HepG2 (cell line): Measurements from ENCODE around the gene DDX31. TPM values are rescaled to one million over a fixed set of nuclear protein-coding genes. Genes with fewer than 3 reads are reported as not detected.
A peak's percentile ranks its signal among the peaks of the same experiment; 100 is the strongest.

ENCODE experiments used
- ATAC-seq: fragments of 200-7000 bp; cut with Tn5 transposase; 3 replicates; pipeline ENCODE4 v1.9.1; 2020; ENCODE audit warnings: mild to moderate bottlenecking, moderate library complexity
- BruUV-seq: library from RNA; stranded (reverse); fragments of 400-500 nt; replicated peaks from 2 replicates; lab custom pipeline; 2021; lab: Mats Ljungman, UMichigan
- CTCF ChIA-PET: fragments of 300-600 bp; formaldehyde crosslinking; extraction: SDS; loops from one replicate; lab custom pipeline; 2021; ENCODE audit warnings: low total read pairs, inconsistent platforms, low intra/inter-chr PET ratio; lab: Yijun Ruan, JAX
- POLR2A ChIA-PET: fragments of 350-600 bp; sonication (Branson Sonifier 250); formaldehyde crosslinking; loops from one replicate; lab custom pipeline; 2020; ENCODE audit warnings: antibody characterized with exemption, inconsistent platforms; lab: Yijun Ruan, JAX
- DNase-seq: peaks from one replicate; pipeline ENCODE4 v3.0.0-alpha.2; 2015; ENCODE audit warnings: low spot score
- FAIRE-seq: peaks from 3 replicates; lab custom pipeline; 2011; peaks lifted over from hg19 to GRCh38; lab: Jason Lieb, UNC
- H2AFZ ChIP-seq: one replicate; pipeline ENCODE4 v1.6.1; 2011; ENCODE audit warnings: low read length, inconsistent platforms
- H3K27ac ChIP-seq: fragments of 300-600 bp; 3 replicates; pipeline ENCODE4 v1.8.0; 2011; ENCODE audit warnings: mixed run types, mild to moderate bottlenecking, mixed read lengths, low read length, inconsistent platforms; ENCODE audit not compliant: insufficient read depth; ENCODE audit errors: extremely low read length
- H3K27me3 ChIP-seq, 2 experiments: fragments of 200-600 bp in 1 of 2; 2 replicates in 1 of 2; 3 replicates in 1 of 2; pipeline versions ENCODE4 v1.6.0 to v1.8.0; 2011; ENCODE audit warnings: low read length in 2 of 2, mild to moderate bottlenecking in 2 of 2, moderate library complexity in 2 of 2, inconsistent platforms in 1 of 2; ENCODE audit not compliant: insufficient read depth in 2 of 2, control insufficient read depth in 1 of 2
- H3K36me3 ChIP-seq, 2 experiments: fragments of 200-600 bp in 1 of 2; replicated peaks in 1 of 2; 2 replicates in 1 of 2; 3 replicates in 1 of 2; pipeline versions ENCODE4 v1.5.1 to v1.8.0; 2011; ENCODE audit warnings: low read length in 2 of 2, inconsistent platforms in 1 of 2; ENCODE audit not compliant: insufficient read depth in 2 of 2, control insufficient read depth in 1 of 2
- H3K4me1 ChIP-seq: 2 replicates; pipeline ENCODE4 v1.5.1; 2012; ENCODE audit warnings: low read length, inconsistent platforms; ENCODE audit not compliant: insufficient read depth
- H3K4me2 ChIP-seq: 2 replicates; pipeline ENCODE4 v1.6.0; 2011; ENCODE audit warnings: low read depth, low read length, inconsistent platforms
- H3K4me3 ChIP-seq, 3 experiments: fragments of 200-600 bp in 1 of 3; sonication (generic), shearing (Covaris generic) in 1 of 3; replicated peaks in 1 of 3; 2 replicates each; pipeline ENCODE4 v1.5.1; 2011 to 2016; ENCODE audit warnings: low read length in 3 of 3, inconsistent platforms in 2 of 3, low read depth in 2 of 3, mild to moderate bottlenecking in 2 of 3, control low read depth in 1 of 3, mixed read lengths in 1 of 3; ENCODE audit not compliant: insufficient read depth in 1 of 3
- H3K79me2 ChIP-seq: one replicate; pipeline ENCODE4 v1.6.1; 2011; ENCODE audit warnings: low read length, inconsistent platforms; ENCODE audit not compliant: insufficient read depth
- H3K9ac ChIP-seq: 2 replicates; pipeline ENCODE4 v1.6.0; 2011; ENCODE audit warnings: mild to moderate bottlenecking, low read depth, low read length, inconsistent platforms; ENCODE audit not compliant: insufficient read depth
- H3K9me3 ChIP-seq: 2 replicates; pipeline ENCODE4 v1.5.1; 2012; ENCODE audit warnings: mild to moderate bottlenecking, low read length
- H4K20me1 ChIP-seq: 2 replicates; pipeline ENCODE4 v1.6.0; 2011; ENCODE audit warnings: inconsistent platforms, mild to moderate bottlenecking, low read length, moderate library complexity; ENCODE audit not compliant: insufficient read depth
- FLYWCH1 ChIP-seq: sonication (generic); formaldehyde crosslinking; IDR thresholded peaks from 2 replicates; pipeline ENCODE4 v1.8.1; 2023; ENCODE audit warnings: mild to moderate bottlenecking, missing genetic modification reagents
- FOSL2 ChIP-seq: sonication (generic); formaldehyde crosslinking; IDR thresholded peaks from 2 replicates; pipeline ENCODE4 v1.4.0; 2020; ENCODE audit warnings: missing genetic modification reagents
- FOXJ3 ChIP-seq: sonication (generic); formaldehyde crosslinking; IDR thresholded peaks from 2 replicates; pipeline ENCODE4 v1.4.0; 2020; ENCODE audit warnings: missing genetic modification reagents, mild to moderate bottlenecking, borderline replicate concordance
- GTF2F1 ChIP-seq: fragments of 150-350 bp; IDR thresholded peaks from 2 replicates; pipeline ENCODE4 v1.6.1; 2014; ENCODE audit warnings: low read length
- MAFF ChIP-seq: IDR thresholded peaks from 2 replicates; pipeline ENCODE4 v1.6.1; 2011; ENCODE audit warnings: low read depth, low read length, improper control_type of control experiment
- MAFG ChIP-seq: sonication (generic); formaldehyde crosslinking; IDR thresholded peaks from 2 replicates; pipeline ENCODE4 v1.5.1; 2020; ENCODE audit warnings: mild to moderate bottlenecking, missing genetic modification reagents
- MAFK ChIP-seq, 2 experiments: IDR thresholded peaks in 1 of 2; conservative IDR thresholded peaks in 1 of 2; 2 replicates each; pipeline ENCODE4 v1.6.1; 2011; ENCODE audit warnings: improper control_type of control experiment in 2 of 2, low read length in 2 of 2
- MEIS2 ChIP-seq: sonication (generic); formaldehyde crosslinking; IDR thresholded peaks from 2 replicates; pipeline ENCODE4 v1.9.0; 2021; ENCODE audit warnings: mild to moderate bottlenecking, missing genetic modification reagents
- SAP130 ChIP-seq: IDR thresholded peaks from 2 replicates; pipeline ENCODE4 v1.6.1; 2016; ENCODE audit warnings: low read depth
- SRSF4 ChIP-seq: fragments of 200-400 bp; formaldehyde crosslinking; IDR thresholded peaks from one replicate; pipeline ENCODE4 v1.6.1; 2018; ENCODE audit warnings: mild to moderate bottlenecking, low read depth, low read length, moderate library complexity; ENCODE audit not compliant: poor library complexity, severe bottlenecking
- TEAD3 ChIP-seq: optimal IDR thresholded peaks from 2 replicates; pipeline ENCODE3; 2016; ENCODE audit warnings: borderline replicate concordance
- ZBTB33 ChIP-seq: sonication (generic); formaldehyde crosslinking; IDR thresholded peaks from 2 replicates; pipeline ENCODE4 v1.4.0; 2020; ENCODE audit warnings: missing genetic modification reagents
- ZNF234 ChIP-seq: sonication (generic); formaldehyde crosslinking; conservative IDR thresholded peaks from 2 replicates; pipeline ENCODE4 v1.5.1; 2020; ENCODE audit warnings: mild to moderate bottlenecking, missing genetic modification reagents
- ZNF296 ChIP-seq: sonication (generic); formaldehyde crosslinking; conservative IDR thresholded peaks from 2 replicates; pipeline ENCODE4 v1.5.0; 2020; ENCODE audit warnings: mild to moderate bottlenecking, missing genetic modification reagents
- ZNF335 ChIP-seq: sonication (generic); formaldehyde crosslinking; IDR thresholded peaks from 2 replicates; pipeline ENCODE4 v1.4.0; 2020; ENCODE audit warnings: missing genetic modification reagents
- ZNF567 ChIP-seq: sonication (generic); formaldehyde crosslinking; IDR thresholded peaks from 2 replicates; pipeline ENCODE4 v1.8.1; 2023; ENCODE audit warnings: mild to moderate bottlenecking, missing genetic modification reagents, borderline replicate concordance
- ZNF629 ChIP-seq: sonication (generic); formaldehyde crosslinking; conservative IDR thresholded peaks from 2 replicates; pipeline ENCODE4 v1.5.0; 2020; ENCODE audit warnings: missing genetic modification reagents
- ZNF790 ChIP-seq: sonication (generic); formaldehyde crosslinking; IDR thresholded peaks from 2 replicates; pipeline ENCODE4 v1.8.0; 2022; ENCODE audit warnings: missing genetic modification reagents, mild to moderate bottlenecking, borderline replicate concordance
- WGBS: methylation state at CpG from one replicate; pipeline ENCODE4 v1.1.6; 2017; ENCODE audit warnings: low lambda C conversion rate; 5-methylcytosine and 5-hydroxymethylcytosine counted together
- in situ Hi-C: cut with HindIII; loops from 2 replicates; pipeline ENCODE4 v1.10.0; 2017; ENCODE audit warnings: low pct_unique_long_range_greater_than_20kb; ENCODE audit not compliant: extremely low pct_ligation_motif_present
- intact Hi-C: fragments of 100-400 bp; cut with micrococcal nuclease; formaldehyde crosslinking; loops from one replicate; pipeline ENCODE4 v1.10.0; 2022; ENCODE audit not compliant: unreplicated experiment
- polyA plus RNA-seq, 8 experiments: library from polyadenylated mRNA; depleted of rRNA in 3 of 8; stranded (reverse) in 7 of 8; unstranded in 1 of 8; fragments of >200 nt; fragmentation: Illumina TruSeq in 4 of 8; extraction: Trizol in 4 of 8; gene quantifications; 2 replicates each; pipeline versions ENCODE4 v1.2.1 to v1.2.3, GENCODE V29; 2011 to 2016; ENCODE audit warnings: low read depth in 4 of 8, missing spikeins in 1 of 8, mixed read lengths in 1 of 8; ENCODE audit not compliant: insufficient read depth in 1 of 8
- total RNA-seq, 5 experiments: library from RNA; depleted of rRNA; stranded (reverse); fragments of >200 nt; fragmentation: Illumina TruSeq; extraction: Trizol; gene quantifications; 2 replicates each; pipeline ENCODE4 v1.2.3, GENCODE V29; 2016; ENCODE audit warnings: low read depth in 1 of 5

The DDX31 gene
- total and polyA plus RNA-seq, 2 of the 13 experiments (the other 11 are each of a cell fraction or from before 2014, with no cell fraction given), result 11.4 to 16.3 TPM

GRCh38 chr9:132674485-132674884 is 4.7 kb upstream of the DDX31 start:
- ChIA-PET CTCF (no interaction called here), POLR2A (no interaction called here)
- Histone ChIP-seq H3K4me3 (no peak overlapping the region), H3K27ac (no peak overlapping the region), H3K9ac (no peak overlapping the region), H3K27me3 (no peaks in the 10 kb centered on the region; a peak in 1 of 5 replicates), H4K20me1 (peaks cover 29% of the 10 kb centered on the region), H3K9me3 (no peaks in the 10 kb centered on the region), H3K4me1 (peaks cover 32% of the 10 kb centered on the region), H3K4me2 (no peak overlapping the region), H3K79me2 (peaks cover 69% of the 10 kb centered on the region), H2AFZ (no peak overlapping the region), H3K36me3 (peaks cover 14 to 17% of the 10 kb centered on the region in 2 experiments)
- no peak for TF ChIP-seq ZNF567 (CRISPR knock-in tag)
- TF ChIP-seq MAFF, result peak; percentile 74
- no peak for TF ChIP-seq ZNF629 (CRISPR knock-in tag)
- TF ChIP-seq FLYWCH1 (CRISPR knock-in tag), result no peak
- peak; percentile 65 to 76; a peak in 3 of 4 replicates for TF ChIP-seq MAFK (conservative IDR thresholded peaks at IDR 0.05 in 1 of 2, IDR thresholded peaks at IDR 0.05 in 1 of 2; ENCODE audit: low read length in 2 of 2)
- TF ChIP-seq ZNF234 (CRISPR knock-in tag), result no peak
- no peak for FAIRE-seq
- in situ Hi-C loops, result no loop called here
- intact Hi-C loops, result no loop called here
- no TSS peak for BruUV-seq
- no peak for DNase-seq
- ATAC-seq, result no peak
- 92% methylated on average over 4 of the region's 4 CpGs for WGBS

DNA sequence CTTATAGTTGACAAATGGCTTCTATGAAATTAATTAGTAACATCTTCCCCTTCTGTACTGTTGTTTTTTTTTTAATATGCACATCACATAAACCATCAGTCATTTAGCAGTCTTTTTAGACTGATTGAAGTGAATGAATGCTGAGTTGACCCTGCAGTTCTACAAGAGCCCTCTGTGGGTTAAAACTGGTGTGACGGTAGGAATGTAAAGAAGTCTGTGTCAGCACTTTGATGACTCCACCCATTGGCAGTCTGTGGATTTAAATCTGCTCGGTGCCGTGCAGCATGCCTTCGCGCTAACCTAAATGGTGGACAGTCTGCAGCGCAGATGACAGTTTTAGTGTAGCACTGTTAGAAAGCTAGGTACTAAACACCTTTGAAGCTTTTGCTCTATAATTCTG is 3.6 kb upstream of the DDX31 start:
- POLR2A ChIA-PET, result interaction anchor here (0.6 kb wide), 1 partner anchor 274 kb away, joined by 3 read pairs; no protein-coding TSS in a partner anchor
- no TSS peak for BruUV-seq
- DNase-seq (peak; percentile 64), FAIRE-seq (peak; percentile 47), ATAC-seq (peak; percentile 23; the same call in 2 of the 3 replicates)
- no peak overlapping the region for H3K9ac ChIP-seq
- peaks cover 38% of the 10 kb centered on the region for H3K4me1 ChIP-seq
- H3K4me3 ChIP-seq, result no peak overlapping the region
- TF ChIP-seq ZBTB33 (CRISPR knock-in tag) (0 out of 2 replicates have a peak, but pooled peaks have one; percentile 52), ZNF296 (CRISPR knock-in tag) (no peak), FOXJ3 (CRISPR knock-in tag) (no peak), SRSF4 (no peak), ZNF335 (0 out of 2 replicates have a peak, but pooled peaks have one; percentile 40), MAFG (0 out of 2 replicates have a peak, but pooled peaks have one; percentile 52), GTF2F1 (no peak), FOSL2 (CRISPR knock-in tag) (0 out of 2 replicates have a peak, but pooled peaks have one; percentile 19), ZNF790 (CRISPR knock-in tag) (no peak), MEIS2 (CRISPR knock-in tag) (no peak), MAFK (conservative IDR thresholded peaks at IDR 0.05 in 1 of 2, IDR thresholded peaks at IDR 0.05 in 1 of 2; ENCODE audit: low read length in 2 of 2) (peak; percentile 97 to 99), MAFF (peak; percentile 98), SAP130 (CRISPR knock-in tag) (peak; percentile 27; the same call in 1 of the 2 replicates), TEAD3 (CRISPR knock-in tag) (peak; percentile 54)
- H2AFZ ChIP-seq, result no peak overlapping the region
- H3K27me3 ChIP-seq, result no peaks in the 10 kb centered on the region; a peak in 1 of 5 replicates
- peaks cover 77% of the 10 kb centered on the region for H3K79me2 ChIP-seq
- in situ Hi-C loops, result no loop called here
- no peak overlapping the region for H3K27ac ChIP-seq
- intact Hi-C loops, result no loop called here
- no peaks in the 10 kb centered on the region for H3K9me3 ChIP-seq
- CTCF ChIA-PET, result no interaction called here
- H4K20me1 ChIP-seq, result peaks cover 26% of the 10 kb centered on the region
- peaks cover 5 to 6% of the 10 kb centered on the region in 2 experiments; a peak in 4 of 5 replicates for H3K36me3 ChIP-seq
- peak overlapping the region; percentile 40 for H3K4me2 ChIP-seq
- 61% methylated on average over 6 of the region's 6 CpGs for WGBS
